ENCODE results near the gene MYO1B.
A peak's percentile ranks its signal among the peaks of the same experiment; 100 is the strongest.

The MYO1B gene

DNA sequence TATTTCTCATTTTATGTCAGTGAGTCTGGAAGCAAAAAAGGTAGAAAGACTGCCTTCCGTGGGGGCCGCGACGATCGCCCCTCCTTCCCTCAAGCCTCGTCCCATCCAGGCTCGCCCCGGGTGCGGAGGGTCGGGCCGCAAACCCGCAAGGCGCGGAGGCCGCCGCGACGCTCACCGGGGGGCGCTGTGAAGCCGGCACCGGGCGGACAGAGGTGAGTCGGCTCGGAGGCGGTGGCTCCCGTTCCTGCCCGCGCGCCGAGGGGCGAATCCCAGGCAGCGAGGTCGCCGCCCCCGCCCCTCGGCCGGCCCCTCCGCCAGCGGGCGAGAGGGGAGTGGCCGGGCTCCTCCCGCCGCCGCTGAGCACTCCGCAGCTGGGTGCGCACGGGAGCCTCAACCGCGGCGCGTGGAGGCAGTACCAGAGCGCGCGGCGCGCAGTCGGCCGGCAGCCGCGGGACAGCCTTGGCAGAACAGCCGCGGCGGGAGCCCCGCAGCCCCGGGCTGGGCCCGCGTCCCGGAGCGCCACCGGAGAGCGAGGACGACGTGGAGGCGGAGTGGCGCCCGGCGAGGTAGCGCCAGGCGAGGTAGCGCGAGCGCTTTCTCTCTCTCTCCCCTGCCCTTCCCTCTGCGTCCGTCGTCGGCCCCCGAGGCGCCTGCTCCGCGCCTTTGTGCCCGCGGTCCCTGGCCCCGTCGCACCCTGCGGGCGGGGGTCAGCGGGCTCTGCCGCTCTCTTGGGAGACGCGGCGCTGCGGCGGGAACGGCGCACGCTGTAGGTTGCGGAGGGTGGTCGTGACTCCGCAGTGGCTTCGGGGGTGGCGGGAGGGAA, at the start of gene MYO1B:
TSS of gene MYO1B (plus strand) at position 359 of the 823 bp plus-strand sequence. CDS start 31,492 bp downstream, outside the sequence.
- peak in 1 of 2 donors; percentile 30 for DNase-seq (ENCODE audit: low read depth in 1 of 2, low spot score in 1 of 2)

DNA sequence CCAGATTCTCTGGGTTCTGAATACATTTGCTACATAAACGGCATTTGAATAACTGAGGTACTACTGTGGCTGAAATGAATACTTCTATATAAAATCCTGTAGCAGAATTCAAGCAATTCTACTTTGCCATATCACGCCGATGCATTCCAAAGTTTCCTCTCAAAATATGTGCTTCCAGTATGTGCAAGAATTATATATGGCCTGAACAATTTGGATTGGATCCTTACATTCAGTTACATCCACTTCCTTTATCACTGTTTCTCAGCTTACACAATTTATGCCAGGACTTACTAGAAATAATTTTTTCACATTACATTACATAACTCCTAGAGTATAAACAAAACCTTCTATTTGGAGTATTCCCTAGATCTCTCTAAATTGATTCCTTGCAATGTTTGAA, 48.1 kb upstream of the MYO1B start:
- no peak for DNase-seq (ENCODE audit: low read depth in 1 of 2, low spot score in 1 of 2)

DNA sequence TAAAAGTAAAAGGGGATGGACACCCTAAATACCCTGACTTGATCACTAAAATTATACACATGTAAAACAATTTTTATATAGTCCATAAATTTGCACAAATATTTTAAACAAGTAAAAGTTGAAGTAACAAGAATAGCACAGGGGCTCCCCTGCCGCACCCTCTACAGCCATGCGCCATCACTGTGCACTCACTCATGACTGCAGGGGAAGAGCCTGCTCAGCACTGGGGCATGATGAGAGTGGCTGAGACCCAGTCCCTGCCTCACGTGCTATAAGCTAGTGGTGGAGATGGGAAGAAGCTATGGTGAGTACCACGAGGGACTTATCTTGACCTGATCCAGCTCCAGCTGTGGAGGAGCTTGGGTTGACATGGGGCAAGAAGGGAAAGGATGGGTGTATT, 46.9 kb upstream of the MYO1B start:
- no peak for DNase-seq (ENCODE audit: low read depth in 1 of 2, low spot score in 1 of 2)

DNA sequence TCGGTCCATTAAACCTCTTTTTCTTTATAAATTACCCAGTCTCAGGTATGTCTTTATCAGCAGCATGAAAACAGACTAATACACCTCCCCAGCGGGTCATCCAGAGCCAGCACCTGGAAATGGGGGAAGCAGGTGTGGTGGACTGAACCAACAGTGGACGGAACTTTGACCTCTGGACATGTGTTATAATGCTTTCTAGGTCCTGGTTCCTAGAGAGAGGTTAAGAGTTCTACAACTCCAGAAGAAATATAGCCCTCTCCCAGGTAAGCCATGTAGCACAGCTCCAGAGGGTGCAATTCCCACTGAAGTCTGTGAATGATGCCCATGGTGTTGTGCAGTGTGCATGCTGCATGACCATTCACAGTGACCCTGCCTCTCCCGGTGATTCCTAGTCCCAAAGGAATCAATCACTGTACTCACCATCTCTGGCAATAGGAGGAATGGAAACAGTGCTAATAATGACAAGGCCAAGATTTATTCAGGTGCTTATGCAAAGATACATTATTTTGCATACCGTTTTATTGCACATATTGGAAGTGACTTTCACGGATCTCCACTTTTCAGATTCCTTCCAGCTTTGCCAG, 45.2 kb upstream of the MYO1B start:
- no peak for DNase-seq (ENCODE audit: low read depth in 1 of 2, low spot score in 1 of 2)

DNA sequence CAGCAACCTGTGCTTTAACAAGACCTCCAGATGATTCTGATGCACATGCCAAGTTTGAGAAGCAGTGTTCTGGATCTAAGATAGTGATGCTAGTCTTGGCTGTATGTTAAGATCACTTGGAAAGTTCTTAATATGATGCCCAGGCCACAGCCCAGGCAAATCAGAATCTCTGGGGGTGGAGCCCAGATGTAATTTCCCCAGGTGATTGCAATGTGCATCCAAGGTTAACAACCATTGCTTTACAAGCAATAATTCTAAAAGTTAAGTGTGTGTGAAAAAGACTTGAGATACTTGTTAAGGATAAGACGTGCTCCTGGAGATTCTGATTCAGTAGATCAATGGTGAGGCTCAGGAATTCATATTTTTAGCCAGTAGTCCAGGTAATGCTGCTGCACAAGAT, 44.3 kb upstream of the MYO1B start:
- DNase-seq (ENCODE audit: low read depth in 1 of 2, low spot score in 1 of 2): no peak

DNA sequence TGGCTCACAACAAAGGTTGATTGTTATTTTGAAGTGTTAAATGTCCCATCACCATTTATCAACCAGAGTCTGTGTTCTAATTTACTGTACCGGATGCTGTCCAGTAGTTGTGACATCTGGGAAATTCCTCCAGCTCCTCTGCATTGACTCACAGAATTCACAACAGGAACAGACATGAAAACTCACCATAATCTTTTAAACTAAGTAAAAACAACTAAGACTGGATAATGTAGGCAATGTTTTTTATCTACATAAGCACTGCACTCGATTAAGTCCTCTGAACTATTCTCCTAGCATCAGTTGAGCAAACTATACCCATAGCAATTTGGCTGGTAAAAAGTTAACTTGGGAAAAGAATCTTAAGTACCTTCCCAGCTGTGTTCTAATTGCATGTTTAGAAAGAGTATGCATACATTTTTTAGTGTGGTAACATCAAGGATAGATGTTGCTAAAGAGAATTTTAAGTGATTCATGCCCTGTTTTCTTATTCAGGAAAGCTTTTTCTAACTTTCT, 42.9 kb upstream of the MYO1B start:
- DNase-seq (ENCODE audit: low read depth in 1 of 2, low spot score in 1 of 2): no peak

DNA sequence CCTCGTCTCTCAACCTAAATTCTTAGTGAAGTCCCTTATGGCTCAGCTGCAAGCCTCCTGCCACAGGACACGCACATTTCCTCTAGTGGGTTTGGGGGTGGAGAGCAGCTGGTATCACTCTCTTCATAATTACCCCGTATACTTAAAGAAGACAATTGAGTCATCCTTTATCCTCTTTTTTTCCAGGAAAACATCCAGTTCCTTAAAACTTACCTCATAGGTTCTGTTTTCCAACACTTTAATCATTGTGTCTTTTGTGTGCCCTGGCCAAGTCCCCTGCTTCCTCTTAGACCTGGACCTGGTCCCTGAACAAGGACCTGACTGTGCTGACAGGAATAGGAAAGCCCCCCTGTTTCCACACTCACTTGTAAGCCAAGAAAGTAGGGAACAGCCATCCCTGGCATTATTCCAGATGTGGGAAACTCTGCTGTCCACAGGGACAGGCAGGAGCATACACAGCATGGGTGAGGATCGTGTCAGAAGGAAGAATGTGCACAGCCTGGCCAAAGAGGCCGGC, 42.3 kb upstream of the MYO1B start:
- DNase-seq (ENCODE audit: low read depth in 1 of 2, low spot score in 1 of 2): no peak

DNA sequence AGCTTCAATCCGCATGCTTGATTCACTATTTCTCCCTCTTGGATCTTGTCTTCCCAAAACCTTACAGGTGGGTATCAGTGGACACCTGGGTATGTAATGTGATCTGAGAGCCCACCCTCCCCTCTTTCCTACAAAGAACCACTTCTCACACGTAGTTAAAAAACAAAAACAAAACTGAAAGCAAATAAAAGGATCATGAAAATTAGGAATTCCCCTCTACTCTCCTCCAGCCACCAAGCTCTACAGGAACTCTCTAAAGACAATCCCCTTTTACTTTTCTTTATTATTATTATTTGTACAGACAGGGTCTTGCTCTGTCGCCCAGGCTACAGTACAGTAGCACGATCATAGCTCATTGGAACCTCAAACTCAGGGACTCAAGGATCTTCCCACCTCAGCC, 40.8 kb upstream of the MYO1B start:
- DNase-seq (ENCODE audit: low read depth in 1 of 2, low spot score in 1 of 2): no peak

DNA sequence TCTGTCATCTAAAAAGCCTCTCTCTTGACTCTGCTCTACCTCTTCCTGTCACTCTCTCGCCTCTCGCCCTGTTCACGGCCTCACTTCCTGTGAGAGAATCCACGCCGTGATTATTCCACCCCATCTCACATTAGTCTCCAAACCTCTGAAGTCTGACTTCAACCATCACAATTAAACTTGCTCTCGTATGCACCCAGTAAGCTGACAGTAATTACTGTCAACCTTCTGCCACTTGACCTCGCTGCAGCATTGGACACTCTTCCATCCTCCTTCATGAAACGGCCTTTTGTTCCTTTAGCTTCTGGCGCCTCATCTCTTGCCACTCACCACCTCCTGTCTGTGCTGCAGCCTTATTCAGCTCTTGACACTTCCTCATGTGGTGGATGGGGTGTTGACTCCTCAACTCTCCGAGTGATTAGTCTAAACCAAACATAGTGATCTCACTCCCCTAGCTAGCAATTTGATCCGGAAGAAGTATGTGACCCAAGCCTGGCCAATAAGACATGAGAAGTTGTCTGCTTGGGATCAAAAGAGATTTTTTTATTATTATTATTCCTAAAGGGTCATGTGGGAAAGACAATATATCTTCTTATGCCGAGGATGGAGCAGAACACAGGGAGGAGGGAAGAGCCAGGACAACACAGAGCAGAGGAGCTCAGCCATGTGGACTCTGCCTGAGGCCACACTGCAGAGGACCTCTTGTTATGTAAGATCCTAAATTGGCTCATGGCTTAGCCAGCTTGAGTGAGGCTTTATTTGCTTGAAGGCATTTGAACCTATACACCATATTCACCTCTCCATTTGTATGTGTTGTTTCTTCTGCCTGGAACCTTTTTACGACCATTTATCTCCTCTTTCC, 38.4 kb upstream of the MYO1B start:
- no peak for DNase-seq (ENCODE audit: low read depth in 1 of 2, low spot score in 1 of 2)

DNA sequence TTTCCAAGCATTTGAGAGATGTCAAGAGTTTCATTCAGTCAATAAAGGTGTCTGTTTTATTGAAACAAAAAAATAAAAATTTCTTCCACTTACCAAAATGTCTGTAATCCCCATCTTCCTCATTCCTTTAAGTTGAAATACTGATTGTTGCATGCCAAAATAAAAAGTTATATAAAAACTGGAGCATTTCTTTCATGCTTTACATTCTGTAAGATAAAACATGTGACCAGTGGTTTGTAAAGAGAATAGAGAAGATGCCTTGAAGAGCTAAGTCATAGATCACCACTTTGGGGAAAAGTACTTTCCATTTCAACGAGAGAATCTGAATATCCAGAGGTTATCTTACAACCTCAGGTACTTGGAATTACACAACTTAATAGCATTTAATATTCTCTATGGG, 35.9 kb upstream of the MYO1B start:
- no peak for DNase-seq (ENCODE audit: low read depth in 1 of 2, low spot score in 1 of 2)

DNA sequence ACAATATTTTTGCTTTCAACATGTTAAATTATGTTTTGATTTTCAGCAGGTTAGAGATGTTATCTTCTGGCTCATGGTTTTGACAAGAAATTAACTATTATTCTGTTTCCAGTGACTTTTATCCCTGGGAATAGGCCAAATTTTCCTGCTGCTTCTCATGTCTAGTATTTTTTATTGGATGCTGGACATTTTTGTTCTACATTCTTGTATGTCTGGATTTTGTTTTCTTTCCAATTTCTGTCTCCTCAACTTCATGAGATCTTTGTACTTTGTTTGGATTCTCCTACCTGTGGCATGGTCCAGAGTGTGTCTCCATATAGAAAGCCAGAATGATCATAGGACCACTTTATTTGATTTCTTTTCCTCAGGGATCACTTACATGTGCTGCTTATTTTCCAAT, 33.1 kb upstream of the MYO1B start:
- no peak for DNase-seq (ENCODE audit: low read depth in 1 of 2, low spot score in 1 of 2)

DNA sequence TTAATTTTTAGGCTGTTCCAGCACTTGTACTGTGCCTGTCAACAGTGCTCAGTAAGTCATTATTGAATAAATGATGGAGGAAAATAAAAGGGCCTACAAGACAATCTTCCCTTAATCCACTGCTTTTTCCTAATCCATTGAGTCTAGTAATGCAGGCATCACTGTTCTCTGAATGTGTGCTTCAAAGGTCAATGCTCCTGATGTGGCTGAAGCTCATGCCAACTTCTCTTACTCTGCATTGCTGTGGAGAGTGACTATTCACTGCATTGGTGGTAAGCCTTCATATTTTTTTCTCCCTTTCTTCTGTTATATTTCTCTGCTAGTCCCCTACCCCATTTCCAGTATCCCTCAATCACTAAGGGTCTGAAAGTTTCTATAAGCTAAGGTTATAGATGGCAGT, 31.9 kb upstream of the MYO1B start:
- no peak for DNase-seq (ENCODE audit: low read depth in 1 of 2, low spot score in 1 of 2)

DNA sequence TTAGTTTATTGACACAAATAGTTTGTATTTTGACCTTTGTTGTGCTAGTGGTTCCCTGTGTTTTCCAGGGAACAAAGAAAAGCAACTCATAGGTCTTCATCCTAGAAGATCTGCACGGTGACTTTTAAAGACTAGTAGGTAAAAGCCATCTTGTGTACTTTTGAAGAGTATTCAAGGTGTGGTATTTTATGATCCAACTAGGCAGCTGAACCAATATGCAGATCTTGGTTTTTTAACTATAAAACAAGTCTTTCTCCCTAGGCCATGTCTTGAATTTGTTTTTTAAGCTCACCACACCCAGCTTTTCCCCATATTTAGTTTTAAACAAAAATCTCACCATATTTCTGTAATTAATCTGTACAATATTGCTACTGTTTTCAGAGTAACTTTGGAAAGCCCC, 30.0 kb upstream of the MYO1B start:
- no peak for DNase-seq (ENCODE audit: low read depth in 1 of 2, low spot score in 1 of 2)

DNA sequence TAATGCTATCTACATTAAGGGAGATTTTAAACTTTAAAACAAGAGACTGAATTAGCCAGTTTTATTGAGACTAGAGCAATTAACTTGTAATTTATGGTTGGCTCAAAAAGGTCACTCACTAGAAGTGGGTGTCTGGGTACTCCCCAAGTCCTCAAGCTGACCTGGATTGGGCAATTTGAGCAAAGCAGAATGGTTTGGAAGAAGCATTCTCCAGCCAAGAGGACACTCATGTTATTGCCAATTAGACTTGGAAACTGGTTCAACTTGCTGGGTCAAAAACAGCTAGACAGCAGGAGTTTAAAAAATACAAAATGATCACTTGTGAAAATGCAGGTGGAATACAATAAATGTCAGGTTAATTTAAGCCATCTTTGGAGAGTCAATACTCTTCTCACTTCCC, 29.5 kb upstream of the MYO1B start:
- no peak for DNase-seq (ENCODE audit: low read depth in 1 of 2, low spot score in 1 of 2)

DNA sequence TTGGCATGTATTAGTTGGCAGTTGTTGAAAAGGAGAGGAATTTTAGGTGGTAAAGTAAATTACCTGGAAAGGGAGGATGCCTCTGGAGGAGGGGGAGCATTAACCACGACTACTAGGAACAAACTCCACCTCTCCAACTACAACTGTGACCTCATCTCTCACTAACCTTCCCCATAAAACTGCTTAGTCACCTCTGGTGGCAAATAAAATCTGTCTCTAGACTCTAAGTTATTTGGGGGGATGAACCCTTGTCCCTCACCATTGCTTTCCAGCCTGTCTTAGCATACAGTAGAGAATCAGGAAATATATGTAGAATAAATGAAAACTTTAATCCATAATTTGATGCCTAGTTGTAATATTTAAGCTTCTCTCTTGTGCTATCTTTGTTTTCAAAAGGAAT, 27.6 kb upstream of the MYO1B start:
- no peak for DNase-seq (ENCODE audit: low read depth in 1 of 2, low spot score in 1 of 2)

DNA sequence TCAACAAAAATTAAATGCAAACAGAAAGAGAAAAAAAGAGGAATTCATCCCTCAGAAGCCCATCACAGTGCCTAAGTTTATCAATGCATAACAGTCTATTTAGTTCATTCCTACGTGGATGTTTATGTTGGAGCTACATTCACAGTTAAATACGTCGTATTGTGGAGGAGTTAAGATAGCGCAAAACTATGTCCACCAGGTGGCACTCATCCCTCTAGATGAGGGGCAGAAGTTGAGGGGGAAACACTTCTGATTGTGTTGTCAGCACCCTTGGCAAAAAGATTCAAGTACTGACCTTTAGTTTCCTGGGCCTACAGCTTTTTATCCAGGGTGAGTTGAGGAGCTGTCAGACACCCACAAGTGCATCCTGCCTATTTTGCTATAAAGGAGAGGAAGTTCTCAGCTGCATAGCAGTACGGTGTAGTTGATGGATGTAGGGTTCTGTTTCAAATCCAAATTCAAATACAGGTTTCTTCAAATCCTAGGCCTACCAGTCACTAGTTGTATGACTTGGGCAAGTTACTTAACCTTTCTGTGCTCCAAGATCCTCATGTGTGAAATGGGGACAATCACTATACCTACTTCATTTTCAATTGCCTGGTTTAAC, 26.8 kb upstream of the MYO1B start:
- no peak for DNase-seq (ENCODE audit: low read depth in 1 of 2, low spot score in 1 of 2)

DNA sequence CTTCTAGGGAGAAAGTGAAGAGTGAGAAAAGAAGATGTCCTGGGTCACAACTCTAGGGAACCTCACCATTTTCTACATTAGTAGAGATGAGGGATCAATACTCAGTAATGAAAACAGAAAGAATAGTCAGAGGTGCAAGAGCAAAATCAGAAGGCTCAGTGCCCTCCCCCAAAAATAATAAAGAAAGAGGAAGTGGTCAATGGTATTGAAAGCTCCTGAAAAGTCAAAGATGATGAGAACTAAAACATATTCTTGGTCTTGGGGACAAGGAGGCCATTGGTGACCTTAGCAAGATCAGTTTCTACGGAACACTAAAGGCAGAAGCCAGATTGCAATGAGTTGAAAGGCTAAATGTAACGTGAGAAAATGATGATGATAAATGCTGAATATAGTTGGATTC, 24.5 kb upstream of the MYO1B start:
- no peak for DNase-seq (ENCODE audit: low read depth in 1 of 2, low spot score in 1 of 2)

DNA sequence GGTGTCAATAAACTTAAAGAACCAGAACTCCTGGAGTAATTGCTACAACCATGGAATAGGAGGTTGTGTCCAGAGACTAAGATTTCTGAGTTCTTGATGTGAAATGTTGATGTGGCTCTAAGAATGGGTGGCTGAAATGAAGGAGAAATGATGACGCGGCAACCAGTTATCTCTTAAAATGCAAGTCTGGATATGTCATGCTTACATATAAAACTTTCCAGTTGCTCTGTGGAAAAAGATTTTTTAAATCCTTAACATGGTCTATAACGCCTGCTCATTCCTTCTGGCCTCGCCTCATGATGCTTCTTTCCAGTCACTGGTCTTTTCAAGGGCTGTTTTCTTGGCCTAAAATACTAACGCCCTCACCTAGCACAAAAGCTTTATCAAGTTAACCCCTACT, 23.5 kb upstream of the MYO1B start:
- no peak for DNase-seq (ENCODE audit: low read depth in 1 of 2, low spot score in 1 of 2)

DNA sequence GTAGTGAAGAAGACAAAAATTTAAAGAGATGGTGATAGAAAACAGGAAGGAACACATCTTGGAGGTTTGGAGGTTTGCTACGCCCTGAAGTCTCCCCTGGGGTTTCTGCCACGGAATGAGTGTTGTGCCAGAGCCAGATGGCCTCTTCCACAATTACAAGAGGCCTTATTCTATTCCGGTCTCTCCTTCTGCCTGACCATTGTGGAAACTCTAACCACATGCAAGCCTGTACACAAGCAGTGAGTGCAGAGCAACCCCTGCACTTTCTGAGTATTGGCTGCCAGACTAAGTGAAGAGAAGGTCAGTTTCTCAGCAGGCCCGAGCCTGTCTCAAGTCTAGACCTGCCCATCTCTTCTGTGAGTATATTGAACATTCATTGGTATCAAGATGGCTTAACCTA, 22.7 kb upstream of the MYO1B start:
- no peak for DNase-seq (ENCODE audit: low read depth in 1 of 2, low spot score in 1 of 2)

DNA sequence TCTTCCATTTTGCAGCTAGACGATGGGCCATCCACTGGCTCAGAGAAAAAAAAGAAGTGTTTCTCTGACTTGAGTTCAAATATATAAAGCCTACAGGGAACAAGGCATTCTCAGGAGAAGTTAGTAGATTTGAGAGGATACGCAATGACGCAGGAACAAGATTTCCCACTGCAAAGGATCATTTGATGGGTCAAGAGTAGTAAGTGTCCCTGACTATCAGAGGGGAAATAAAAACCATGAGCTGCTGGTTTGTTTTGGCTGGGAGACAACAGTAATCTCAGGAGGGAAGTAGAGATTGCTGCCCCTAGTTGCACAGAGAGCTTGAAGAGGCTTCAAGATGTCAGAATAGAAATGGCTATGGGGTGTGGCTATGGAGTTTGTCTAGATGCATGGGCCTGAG, 22.3 kb upstream of the MYO1B start:
- no peak for DNase-seq (ENCODE audit: low read depth in 1 of 2, low spot score in 1 of 2)

DNA sequence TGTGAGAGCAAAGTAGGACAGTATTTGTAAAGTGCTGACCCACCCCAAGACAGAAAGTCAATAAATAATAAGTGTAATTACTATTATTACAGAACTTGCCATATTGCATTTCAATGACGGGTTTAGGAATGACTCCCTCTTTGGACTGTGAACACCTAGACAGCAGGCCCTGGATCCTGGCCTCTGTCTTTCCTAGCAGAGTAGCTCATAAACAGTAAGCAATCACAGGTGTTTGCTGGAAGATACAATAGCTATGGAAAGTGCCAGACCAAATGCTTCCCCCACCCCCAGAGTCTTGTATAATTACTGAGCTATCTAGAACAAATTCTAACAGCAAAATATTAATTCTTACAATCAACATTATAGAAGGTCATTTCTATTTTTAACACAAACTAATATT, 20.1 kb upstream of the MYO1B start:
- DNase-seq (ENCODE audit: low read depth in 1 of 2, low spot score in 1 of 2): no peak
